SK-N-SH (cell line): ENCODE results near the gene FBN1.

Experiments used
- EP300 ChIP-seq, 2 experiments: IDR thresholded peaks; 2 replicates each; pipeline versions ENCODE4 v1.4.0 to v1.6.1; 2012; ENCODE audit warnings: borderline replicate concordance in 1 of 2, low read depth in 1 of 2, low read length in 1 of 2
- FOXJ3 ChIP-seq: sonication (generic); formaldehyde crosslinking; IDR thresholded peaks from 2 replicates; pipeline ENCODE4 v1.5.1; 2020; ENCODE audit warnings: mild to moderate bottlenecking, missing genetic modification reagents
- MXI1 ChIP-seq: IDR thresholded peaks from 2 replicates; pipeline ENCODE4 v1.6.1; 2012; ENCODE audit warnings: mild to moderate bottlenecking, low read depth, low read length, improper control_type of control experiment
- NFIC ChIP-seq: IDR thresholded peaks from 2 replicates; pipeline ENCODE4 v1.4.0; 2012; ENCODE audit warnings: borderline replicate concordance
- RXRA ChIP-seq: IDR thresholded peaks from 2 replicates; pipeline ENCODE4 v1.4.0; 2012; ENCODE audit warnings: low read depth, mild to moderate bottlenecking, borderline replicate concordance
- SIN3A ChIP-seq: IDR thresholded peaks from 2 replicates; pipeline ENCODE4 v1.6.1; 2012; ENCODE audit warnings: low read depth, mild to moderate bottlenecking, low read length, moderate library complexity, borderline replicate concordance
- TAF1 ChIP-seq: IDR thresholded peaks from 2 replicates; pipeline ENCODE4 v1.6.1; 2012; ENCODE audit warnings: low read depth, mild to moderate bottlenecking, low read length, moderate library complexity, borderline replicate concordance
- YY1 ChIP-seq: IDR thresholded peaks from 2 replicates; pipeline ENCODE4 v1.4.0; 2012; ENCODE audit warnings: low read depth, mild to moderate bottlenecking
- TF ChIP-seq, protein P1 (sequence below): fragments of 200-600 bp; sonication (generic); IDR thresholded peaks from 2 replicates; pipeline ENCODE4 v1.6.1; 2017; ENCODE audit warnings: antibody characterized with exemption, mild to moderate bottlenecking, moderate library complexity
- TF ChIP-seq, protein P2 (sequence below): IDR thresholded peaks from 2 replicates; pipeline ENCODE4 v1.6.1; 2012; ENCODE audit warnings: mild to moderate bottlenecking, low read depth, low read length, moderate library complexity
- TF ChIP-seq, protein P3 (sequence below): IDR thresholded peaks from 2 replicates; pipeline ENCODE4 v1.4.0; 2012; ENCODE audit warnings: low read depth

DNA sequence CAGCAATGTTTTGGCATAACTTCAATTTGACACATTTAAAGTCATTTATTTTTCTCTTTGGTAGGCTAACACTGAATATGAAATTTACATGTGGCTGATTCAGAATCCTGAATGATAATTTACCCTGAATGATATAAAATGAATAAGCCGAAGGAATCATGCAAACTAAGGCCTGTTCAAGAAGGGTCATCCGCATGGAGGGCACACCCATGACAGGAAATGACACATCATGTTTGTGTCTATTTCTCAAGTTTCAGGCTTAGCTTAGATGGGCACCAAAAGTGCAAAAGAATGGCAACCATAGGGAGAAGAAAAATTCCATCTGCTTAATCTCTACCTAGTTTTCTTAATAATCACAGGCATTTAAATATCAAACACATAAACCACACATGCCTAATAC is 172.8 kb downstream of the FBN1 start:
- TF ChIP-seq TAF1 (no peak), EP300 (IDR thresholded peaks at IDR 0.05; ENCODE audit: borderline replicate concordance in 1 of 2, low read depth in 1 of 2, low read length in 1 of 2) (no peak), RXRA (no peak), MXI1 (no peak), SIN3A (no peak), NFIC (no peak), YY1 (no peak), FOXJ3 (no peak)
- TF ChIP-seq, protein P1, sequence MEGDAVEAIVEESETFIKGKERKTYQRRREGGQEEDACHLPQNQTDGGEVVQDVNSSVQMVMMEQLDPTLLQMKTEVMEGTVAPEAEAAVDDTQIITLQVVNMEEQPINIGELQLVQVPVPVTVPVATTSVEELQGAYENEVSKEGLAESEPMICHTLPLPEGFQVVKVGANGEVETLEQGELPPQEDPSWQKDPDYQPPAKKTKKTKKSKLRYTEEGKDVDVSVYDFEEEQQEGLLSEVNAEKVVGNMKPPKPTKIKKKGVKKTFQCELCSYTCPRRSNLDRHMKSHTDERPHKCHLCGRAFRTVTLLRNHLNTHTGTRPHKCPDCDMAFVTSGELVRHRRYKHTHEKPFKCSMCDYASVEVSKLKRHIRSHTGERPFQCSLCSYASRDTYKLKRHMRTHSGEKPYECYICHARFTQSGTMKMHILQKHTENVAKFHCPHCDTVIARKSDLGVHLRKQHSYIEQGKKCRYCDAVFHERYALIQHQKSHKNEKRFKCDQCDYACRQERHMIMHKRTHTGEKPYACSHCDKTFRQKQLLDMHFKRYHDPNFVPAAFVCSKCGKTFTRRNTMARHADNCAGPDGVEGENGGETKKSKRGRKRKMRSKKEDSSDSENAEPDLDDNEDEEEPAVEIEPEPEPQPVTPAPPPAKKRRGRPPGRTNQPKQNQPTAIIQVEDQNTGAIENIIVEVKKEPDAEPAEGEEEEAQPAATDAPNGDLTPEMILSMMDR: no peak
- TF ChIP-seq, protein P2, sequence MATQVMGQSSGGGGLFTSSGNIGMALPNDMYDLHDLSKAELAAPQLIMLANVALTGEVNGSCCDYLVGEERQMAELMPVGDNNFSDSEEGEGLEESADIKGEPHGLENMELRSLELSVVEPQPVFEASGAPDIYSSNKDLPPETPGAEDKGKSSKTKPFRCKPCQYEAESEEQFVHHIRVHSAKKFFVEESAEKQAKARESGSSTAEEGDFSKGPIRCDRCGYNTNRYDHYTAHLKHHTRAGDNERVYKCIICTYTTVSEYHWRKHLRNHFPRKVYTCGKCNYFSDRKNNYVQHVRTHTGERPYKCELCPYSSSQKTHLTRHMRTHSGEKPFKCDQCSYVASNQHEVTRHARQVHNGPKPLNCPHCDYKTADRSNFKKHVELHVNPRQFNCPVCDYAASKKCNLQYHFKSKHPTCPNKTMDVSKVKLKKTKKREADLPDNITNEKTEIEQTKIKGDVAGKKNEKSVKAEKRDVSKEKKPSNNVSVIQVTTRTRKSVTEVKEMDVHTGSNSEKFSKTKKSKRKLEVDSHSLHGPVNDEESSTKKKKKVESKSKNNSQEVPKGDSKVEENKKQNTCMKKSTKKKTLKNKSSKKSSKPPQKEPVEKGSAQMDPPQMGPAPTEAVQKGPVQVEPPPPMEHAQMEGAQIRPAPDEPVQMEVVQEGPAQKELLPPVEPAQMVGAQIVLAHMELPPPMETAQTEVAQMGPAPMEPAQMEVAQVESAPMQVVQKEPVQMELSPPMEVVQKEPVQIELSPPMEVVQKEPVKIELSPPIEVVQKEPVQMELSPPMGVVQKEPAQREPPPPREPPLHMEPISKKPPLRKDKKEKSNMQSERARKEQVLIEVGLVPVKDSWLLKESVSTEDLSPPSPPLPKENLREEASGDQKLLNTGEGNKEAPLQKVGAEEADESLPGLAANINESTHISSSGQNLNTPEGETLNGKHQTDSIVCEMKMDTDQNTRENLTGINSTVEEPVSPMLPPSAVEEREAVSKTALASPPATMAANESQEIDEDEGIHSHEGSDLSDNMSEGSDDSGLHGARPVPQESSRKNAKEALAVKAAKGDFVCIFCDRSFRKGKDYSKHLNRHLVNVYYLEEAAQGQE: no peak
- TF ChIP-seq, protein P3, sequence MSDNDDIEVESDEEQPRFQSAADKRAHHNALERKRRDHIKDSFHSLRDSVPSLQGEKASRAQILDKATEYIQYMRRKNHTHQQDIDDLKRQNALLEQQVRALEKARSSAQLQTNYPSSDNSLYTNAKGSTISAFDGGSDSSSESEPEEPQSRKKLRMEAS: no peak
